ENCODE results near the gene AKAP12.

AKAP12 gene, protein sequence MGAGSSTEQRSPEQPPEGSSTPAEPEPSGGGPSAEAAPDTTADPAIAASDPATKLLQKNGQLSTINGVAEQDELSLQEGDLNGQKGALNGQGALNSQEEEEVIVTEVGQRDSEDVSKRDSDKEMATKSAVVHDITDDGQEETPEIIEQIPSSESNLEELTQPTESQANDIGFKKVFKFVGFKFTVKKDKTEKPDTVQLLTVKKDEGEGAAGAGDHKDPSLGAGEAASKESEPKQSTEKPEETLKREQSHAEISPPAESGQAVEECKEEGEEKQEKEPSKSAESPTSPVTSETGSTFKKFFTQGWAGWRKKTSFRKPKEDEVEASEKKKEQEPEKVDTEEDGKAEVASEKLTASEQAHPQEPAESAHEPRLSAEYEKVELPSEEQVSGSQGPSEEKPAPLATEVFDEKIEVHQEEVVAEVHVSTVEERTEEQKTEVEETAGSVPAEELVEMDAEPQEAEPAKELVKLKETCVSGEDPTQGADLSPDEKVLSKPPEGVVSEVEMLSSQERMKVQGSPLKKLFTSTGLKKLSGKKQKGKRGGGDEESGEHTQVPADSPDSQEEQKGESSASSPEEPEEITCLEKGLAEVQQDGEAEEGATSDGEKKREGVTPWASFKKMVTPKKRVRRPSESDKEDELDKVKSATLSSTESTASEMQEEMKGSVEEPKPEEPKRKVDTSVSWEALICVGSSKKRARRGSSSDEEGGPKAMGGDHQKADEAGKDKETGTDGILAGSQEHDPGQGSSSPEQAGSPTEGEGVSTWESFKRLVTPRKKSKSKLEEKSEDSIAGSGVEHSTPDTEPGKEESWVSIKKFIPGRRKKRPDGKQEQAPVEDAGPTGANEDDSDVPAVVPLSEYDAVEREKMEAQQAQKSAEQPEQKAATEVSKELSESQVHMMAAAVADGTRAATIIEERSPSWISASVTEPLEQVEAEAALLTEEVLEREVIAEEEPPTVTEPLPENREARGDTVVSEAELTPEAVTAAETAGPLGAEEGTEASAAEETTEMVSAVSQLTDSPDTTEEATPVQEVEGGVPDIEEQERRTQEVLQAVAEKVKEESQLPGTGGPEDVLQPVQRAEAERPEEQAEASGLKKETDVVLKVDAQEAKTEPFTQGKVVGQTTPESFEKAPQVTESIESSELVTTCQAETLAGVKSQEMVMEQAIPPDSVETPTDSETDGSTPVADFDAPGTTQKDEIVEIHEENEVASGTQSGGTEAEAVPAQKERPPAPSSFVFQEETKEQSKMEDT (N-terminal part only)

DNA sequence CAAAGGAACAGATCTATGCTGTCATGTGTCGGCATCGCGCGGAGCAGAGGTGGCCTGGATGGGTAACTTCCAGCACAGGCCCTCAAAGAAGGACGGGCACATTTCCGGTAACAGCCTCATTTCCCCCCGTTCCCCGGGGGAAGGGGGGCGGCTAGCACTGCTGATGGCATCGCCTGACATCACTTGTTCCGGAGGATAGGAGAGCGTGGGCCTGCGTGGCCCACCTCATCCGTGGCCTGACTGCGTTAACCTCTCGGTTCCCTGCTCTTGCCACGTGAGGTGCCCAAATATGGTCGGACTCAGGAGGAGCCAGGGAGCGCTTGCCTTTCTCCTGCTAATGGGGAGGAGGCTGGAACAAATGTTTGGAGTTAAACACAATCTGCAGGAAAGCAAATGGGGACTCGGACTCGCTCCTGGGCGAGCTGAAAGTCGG lies at the start of gene AKAP12:
Gene AKAP12, plus strand, starts transcription at position 365 of the 433 bp plus-strand sequence. CDS start 596 bp downstream, outside the sequence.
- no peak for DNase-seq

DNA sequence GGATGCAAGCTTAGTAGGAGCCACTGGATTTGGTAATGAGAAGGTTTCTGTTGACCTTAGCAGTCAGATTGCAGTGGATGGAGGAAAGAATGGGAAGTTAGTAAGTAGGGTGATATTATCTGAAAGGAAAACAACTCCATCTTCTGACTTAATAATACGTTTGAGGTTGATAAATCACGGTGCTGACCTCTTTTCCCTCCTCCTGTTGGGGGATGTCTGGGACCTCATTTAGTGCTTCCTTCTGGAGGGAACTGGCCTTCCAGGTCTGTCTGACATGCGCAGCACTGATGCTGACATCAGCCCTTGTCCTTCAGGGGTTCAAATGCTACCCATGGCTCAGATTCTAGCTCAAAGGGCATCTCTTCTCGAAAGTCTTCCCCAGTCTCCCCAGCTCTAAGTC lies 48.2 kb upstream of the AKAP12 start:
- DNase-seq = no peak

DNA sequence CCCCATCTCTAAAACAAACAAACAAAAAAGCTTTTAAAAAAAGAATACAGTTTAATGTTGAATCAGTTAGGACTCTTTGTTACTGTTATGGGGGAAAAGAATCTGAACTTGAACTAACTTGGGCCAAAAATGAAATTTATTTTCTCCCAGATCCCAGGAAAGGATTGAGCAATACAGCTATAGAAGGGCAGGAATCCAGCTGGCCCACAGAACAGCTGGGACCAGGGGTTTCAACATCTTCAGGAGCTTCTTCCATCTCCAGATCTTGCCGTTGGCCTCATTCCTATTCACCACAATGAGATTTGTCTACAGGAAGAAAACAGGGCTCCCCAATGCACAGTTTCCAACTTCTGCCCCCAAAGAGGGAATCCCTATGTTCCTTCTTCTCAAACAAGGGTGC lies 43.2 kb upstream of the AKAP12 start:
- DNase-seq = no peak

DNA sequence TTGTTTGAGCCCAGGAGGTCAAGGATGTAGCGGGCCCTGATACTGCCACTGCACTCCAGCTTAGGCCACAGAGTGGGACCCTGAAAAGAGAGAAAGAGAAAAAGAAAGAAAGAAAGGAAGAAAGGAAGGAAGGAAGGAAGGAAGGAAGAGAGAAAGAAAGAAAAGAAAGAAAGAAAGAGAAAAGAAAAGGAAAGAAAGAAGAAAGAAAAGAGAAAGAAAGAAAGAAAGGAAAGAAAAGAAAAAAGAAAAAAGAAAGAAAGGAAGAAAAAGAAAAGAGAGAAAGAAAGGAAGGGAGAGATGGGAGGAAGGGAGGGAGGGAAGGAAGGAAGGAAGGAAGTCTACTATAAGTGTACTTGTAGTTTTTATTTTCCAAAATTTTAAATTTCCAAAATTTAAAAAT lies 42.2 kb upstream of the AKAP12 start:
- DNase-seq = no peak

GRCh38 chr6:151199991-151200390 lies 39.8 kb upstream of the AKAP12 start:
- no peak for DNase-seq

DNA sequence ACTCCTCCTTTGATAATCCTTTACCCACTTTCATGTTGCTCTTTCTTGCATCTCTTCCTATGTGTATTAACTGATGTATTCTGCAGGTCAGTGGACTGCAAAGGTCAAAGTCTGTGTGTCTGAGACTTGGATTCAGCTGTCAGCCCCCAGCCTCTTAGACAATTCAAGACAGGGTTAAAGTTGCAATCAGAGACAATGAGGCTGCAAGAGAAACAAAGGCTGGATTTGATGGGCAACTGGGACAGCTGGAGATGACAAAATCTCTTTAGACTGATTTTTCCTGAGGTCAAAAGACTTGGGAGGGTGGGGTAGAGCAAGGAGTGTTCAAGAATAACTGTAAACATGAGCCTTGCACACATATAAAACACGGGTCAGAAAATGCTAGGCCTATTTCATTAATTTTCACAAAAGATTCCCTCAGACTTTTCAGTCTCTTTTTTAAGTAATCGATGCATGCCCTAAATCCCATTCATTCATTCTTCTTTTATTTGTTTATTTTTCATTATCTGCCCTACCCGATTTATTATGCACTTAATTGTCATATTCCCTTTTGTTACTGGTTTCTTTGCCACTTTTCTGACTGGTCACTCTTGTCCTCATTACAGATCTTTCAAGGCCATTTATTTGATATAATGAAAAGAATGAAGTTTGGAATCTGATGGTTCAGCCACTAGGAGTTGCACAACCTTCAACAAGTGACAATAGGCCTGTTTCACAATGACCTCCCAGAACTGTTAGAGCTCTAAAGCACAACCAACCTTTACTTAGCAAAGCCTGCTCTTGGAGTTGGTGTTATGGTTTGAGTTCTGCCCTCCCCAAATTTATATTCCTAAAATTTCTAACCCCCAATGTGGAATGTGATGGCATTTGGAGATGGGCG lies 33.8 kb upstream of the AKAP12 start:
- no peak for DNase-seq

- DNase-seq = no peak
These were observed 32.1 kb upstream of the AKAP12 start for GRCh38 chr6:151207674-151208073.

GRCh38 chr6:151209071-151209831 lies 30.5 kb upstream of the AKAP12 start:
- peak; percentile 5 for DNase-seq

DNA sequence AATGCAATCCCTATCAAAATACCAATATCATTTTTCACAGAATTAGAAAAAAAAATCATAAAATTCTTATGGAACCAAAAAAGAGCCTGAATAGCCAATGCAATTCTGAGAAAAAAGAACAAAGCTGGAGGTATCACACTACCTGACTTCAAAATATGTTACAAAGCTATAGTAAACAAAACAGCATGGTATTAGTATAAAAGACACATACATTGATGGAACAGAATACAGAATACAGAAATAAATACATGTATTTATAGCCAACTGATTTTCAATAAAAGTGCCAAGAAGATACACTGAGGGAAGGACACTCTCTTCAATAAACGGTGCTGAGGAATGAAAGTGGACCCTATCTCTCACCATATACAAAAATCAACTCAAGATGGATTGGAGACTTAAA lies 28.7 kb upstream of the AKAP12 start:
- no peak for DNase-seq

DNA sequence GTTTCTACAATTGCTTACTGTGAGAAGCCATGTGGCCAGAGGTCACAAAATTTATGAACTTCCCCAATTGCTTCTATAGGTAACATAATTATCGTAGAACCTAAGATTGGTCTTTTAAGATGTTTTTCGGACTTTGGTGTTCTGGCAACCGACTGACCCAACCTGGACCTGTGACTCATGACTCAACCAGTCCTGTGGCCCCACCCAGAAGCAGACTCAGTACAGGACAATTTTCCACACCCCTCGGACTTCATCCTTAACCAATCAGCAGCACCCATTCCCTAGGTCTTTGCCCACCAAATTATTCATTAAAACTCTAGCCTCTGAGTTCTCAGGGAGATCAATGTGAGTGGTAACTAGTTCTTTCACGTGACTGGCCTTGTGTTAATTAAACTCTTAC lies 26.4 kb upstream of the AKAP12 start:
- DNase-seq = no peak

- DNase-seq = no peak
These were observed 23.8 kb upstream of the AKAP12 start for GRCh38 chr6:151215999-151216398.

- DNase-seq = no peak
These were observed 23.0 kb upstream of the AKAP12 start for GRCh38 chr6:151216804-151217203.

GRCh38 chr6:151219192-151219591 lies 20.6 kb upstream of the AKAP12 start:
- DNase-seq = no peak

DNA sequence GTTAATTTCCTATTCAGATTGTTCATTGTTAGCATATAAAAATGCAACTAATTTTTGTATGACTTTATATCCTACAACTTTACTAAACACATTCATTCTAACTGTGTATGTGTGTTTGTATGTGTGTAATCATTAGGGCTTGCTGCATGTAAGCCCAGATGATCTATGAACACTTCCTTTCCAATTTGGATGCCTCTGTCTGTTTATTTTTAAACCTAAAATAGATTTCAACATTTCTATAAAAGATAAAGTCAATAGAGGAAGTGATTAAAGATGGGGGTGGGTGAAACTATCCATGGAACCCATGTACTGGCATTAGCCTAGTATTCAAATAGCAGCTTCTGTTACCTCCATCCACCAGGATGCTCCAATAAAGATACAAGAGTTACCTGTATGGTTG lies 15.7 kb upstream of the AKAP12 start:
- no peak for DNase-seq

DNA sequence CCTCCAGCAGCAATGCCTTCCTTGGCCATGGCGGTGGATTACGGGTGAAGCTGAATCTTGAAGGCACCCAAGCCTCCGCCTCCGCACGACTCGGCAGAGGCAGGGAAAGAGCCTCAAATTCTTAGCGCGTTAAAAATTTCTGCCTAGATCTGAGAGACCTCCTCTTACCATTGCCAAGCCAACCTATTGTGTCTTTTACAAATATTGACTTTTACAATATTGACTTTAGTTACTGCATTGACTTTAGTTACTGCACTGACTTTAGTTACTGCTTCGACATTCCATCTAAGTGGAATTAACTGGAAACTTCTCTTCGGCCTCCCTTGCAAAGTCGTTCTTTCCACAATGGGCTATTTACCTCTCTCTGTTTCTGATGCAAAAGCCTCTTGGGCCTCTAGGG lies 13.8 kb upstream of the AKAP12 start:
- no peak for DNase-seq

GRCh38 chr6:151228788-151229400 lies 10.9 kb upstream of the AKAP12 start:
- no peak for DNase-seq

GRCh38 chr6:151229401-151230276 lies 10.1 kb upstream of the AKAP12 start:
- no peak for DNase-seq

DNA sequence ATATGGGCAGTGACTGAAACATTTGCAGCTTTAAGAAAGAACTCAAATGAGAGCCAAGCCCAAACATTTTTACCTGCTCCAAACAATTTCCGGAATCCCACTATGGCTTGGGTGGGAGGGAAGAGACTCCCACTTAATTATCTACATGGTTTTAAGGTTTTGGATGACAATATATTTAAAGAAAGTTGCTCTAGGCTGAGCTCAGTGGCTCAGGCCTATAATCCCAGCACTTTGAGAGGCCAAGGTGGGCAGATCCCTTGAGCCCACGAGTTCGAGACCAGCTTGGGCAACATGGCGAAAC lies 9.5 kb upstream of the AKAP12 start:
- no peak for DNase-seq

DNA sequence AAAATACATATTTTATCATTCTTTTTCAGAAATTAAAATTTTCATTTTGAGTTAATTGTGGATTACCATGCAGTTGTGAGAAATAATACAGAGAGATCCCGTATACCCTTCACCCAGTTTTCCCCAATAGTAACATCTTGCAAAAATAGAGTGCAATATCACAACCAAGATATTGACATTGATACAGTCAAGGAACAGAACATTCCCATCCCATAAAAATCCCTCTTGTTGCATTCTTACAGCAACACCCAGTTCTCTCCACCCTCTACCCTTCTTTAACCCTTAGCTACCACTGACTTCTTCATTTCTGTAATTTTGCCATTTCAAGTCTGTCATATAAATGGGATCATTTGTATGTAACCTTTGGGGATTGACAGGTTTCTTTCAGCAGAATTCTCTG lies 6.9 kb upstream of the AKAP12 start:
- DNase-seq = no peak

DNA sequence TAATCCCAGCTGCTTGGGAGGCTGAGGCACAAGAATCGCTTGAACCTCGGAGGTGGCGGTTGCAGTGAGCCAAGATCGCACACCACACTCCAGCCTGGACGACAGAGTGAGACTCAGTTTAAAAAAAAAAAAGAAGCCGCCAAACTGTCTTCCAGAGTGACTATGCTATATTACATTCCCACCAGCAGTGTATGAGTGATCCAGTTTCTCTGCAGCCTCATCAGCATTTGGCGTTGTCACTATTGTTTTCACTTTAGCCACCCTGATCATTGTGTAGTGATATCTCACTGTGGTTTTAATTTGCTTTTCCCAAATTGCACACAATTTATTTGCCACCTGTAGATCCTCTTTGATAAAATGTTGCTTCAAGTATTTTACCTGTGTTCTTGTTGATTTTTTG lies 6.0 kb upstream of the AKAP12 start:
- DNase-seq = no peak
